ENCODE measurements around the gene VAMP1. TPM values are rescaled to one million over a fixed set of nuclear protein-coding genes. Genes with fewer than 3 reads are reported as not detected.

The VAMP1 gene
- total and polyA plus RNA-seq, 9 of the 15 experiments (the other 6 are each of a cell fraction or from before 2014, with no cell fraction given) = 0.76 to 13.2 (median 4.2) TPM

DNA sequence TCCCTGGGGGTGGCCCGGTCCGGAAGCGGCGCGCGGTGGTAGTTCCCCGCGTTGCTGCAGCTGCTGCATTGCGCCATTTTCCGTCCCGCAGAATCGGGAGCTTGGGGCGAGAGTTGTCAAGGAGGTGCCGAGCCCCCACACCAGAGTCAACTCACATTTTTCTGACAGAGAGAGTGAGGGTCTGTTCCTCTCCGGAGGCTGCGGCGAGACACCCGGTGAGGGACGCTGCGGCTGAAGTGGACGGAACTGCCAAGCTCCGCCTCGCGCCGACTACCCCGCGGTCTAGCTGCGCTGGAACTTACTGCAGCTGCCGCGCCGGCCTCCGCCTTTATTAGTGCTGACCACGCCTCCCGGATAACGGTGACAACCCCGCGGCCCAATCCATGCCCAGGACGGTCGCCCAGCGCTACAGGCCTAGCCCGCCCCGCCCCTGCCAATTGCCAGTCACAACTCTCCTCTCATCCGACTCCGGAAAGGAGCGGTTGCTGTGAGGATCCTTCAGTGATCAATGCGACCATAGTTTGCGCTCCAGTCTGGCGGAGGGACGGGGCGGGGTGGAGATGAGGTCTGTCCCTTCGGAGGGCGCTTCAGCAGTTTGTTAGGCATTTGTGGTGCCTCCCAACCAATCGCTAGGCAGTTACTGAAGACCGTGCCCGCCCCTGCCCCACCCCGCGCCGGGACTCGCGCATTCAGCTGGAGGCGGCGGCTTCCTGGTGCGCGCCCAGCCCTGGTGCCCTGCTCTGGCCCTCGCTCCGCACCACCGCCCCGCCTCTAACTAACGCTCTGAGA is at the start of gene VAMP1 (continued):
- TF ChIP-seq ATF2 (CRISPR knock-in tag; IDR thresholded peaks at IDR 0.05) = 0 out of 2 replicates have a peak, but pooled peaks have one; percentile 38
- TF ChIP-seq BRCA1 (IDR thresholded peaks at IDR 0.05) = no peak
- TF ChIP-seq BRCA1 (CRISPR knock-in tag; IDR thresholded peaks at IDR 0.05) = no peak
- no peak for TF ChIP-seq RBM34 (IDR thresholded peaks at IDR 0.05; ENCODE audit: borderline replicate concordance, insufficient read depth, low read length)
- TF ChIP-seq ZKSCAN1 (IDR thresholded peaks at IDR 0.05; ENCODE audit: low read depth, low read length) = no peak
- TF ChIP-seq PHF8 (IDR thresholded peaks at IDR 0.05; ENCODE audit: borderline replicate concordance, low read length) = peak; percentile 86; the same call in 1 of the 2 replicates
- no peak for TF ChIP-seq ZNF445 (CRISPR knock-in tag; IDR thresholded peaks at IDR 0.05; ENCODE audit: low read depth)
- peak; percentile 100 for TF ChIP-seq RBFOX2 (IDR thresholded peaks at IDR 0.05; ENCODE audit: low read depth, low read length)
- TF ChIP-seq SPI1 (IDR thresholded peaks at IDR 0.05; ENCODE audit: borderline replicate concordance, low read depth, low read length) = 0 out of 2 replicates have a peak, but pooled peaks have one; percentile 7
- no peak for TF ChIP-seq SMARCA4 (IDR thresholded peaks at IDR 0.05)
- TF ChIP-seq USF1 (CRISPR knock-in tag; IDR thresholded peaks at IDR 0.05) = peak; percentile 45; the same call in 1 of the 2 replicates
- TF ChIP-seq ZNF24 (IDR thresholded peaks at IDR 0.05) = no peak
- TF ChIP-seq, protein P1, sequence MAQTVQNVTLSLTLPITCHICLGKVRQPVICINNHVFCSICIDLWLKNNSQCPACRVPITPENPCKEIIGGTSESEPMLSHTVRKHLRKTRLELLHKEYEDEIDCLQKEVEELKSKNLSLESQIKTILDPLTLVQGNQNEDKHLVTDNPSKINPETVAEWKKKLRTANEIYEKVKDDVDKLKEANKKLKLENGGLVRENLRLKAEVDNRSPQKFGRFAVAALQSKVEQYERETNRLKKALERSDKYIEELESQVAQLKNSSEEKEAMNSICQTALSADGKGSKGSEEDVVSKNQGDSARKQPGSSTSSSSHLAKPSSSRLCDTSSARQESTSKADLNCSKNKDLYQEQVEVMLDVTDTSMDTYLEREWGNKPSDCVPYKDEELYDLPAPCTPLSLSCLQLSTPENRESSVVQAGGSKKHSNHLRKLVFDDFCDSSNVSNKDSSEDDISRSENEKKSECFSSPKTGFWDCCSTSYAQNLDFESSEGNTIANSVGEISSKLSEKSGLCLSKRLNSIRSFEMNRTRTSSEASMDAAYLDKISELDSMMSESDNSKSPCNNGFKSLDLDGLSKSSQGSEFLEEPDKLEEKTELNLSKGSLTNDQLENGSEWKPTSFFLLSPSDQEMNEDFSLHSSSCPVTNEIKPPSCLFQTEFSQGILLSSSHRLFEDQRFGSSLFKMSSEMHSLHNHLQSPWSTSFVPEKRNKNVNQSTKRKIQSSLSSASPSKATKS (CRISPR knock-in tag; IDR thresholded peaks at IDR 0.05) = no peak
- peak; percentile 64; the same call in 1 of the 2 replicates for TF ChIP-seq RB1 (IDR thresholded peaks at IDR 0.05; ENCODE audit: low read depth)
- peak; percentile 100 for TF ChIP-seq POLR2G (IDR thresholded peaks at IDR 0.05; ENCODE audit: low read depth, low read length)
- no peak for TF ChIP-seq PHB2 (IDR thresholded peaks at IDR 0.05; ENCODE audit: low read depth)
- TF ChIP-seq ZNF408 (CRISPR knock-in tag; IDR thresholded peaks at IDR 0.05; ENCODE audit: low read depth) = no peak
- TF ChIP-seq, protein P2, sequence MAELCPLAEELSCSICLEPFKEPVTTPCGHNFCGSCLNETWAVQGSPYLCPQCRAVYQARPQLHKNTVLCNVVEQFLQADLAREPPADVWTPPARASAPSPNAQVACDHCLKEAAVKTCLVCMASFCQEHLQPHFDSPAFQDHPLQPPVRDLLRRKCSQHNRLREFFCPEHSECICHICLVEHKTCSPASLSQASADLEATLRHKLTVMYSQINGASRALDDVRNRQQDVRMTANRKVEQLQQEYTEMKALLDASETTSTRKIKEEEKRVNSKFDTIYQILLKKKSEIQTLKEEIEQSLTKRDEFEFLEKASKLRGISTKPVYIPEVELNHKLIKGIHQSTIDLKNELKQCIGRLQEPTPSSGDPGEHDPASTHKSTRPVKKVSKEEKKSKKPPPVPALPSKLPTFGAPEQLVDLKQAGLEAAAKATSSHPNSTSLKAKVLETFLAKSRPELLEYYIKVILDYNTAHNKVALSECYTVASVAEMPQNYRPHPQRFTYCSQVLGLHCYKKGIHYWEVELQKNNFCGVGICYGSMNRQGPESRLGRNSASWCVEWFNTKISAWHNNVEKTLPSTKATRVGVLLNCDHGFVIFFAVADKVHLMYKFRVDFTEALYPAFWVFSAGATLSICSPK (IDR thresholded peaks at IDR 0.05; ENCODE audit: borderline replicate concordance) = no peak
- TF ChIP-seq PRMT5 (CRISPR knock-in tag; IDR thresholded peaks at IDR 0.05) = no peak
- TF ChIP-seq, protein P3, sequence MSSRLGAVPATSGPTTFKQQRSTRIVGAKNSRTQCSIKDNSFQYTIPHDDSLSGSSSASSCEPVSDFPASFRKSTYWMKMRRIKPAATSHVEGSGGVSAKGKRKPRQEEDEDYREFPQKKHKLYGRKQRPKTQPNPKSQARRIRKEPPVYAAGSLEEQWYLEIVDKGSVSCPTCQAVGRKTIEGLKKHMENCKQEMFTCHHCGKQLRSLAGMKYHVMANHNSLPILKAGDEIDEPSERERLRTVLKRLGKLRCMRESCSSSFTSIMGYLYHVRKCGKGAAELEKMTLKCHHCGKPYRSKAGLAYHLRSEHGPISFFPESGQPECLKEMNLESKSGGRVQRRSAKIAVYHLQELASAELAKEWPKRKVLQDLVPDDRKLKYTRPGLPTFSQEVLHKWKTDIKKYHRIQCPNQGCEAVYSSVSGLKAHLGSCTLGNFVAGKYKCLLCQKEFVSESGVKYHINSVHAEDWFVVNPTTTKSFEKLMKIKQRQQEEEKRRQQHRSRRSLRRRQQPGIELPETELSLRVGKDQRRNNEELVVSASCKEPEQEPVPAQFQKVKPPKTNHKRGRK (tag; IDR thresholded peaks at IDR 0.05) = no peak
- no peak for TF ChIP-seq SMARCC2 (IDR thresholded peaks at IDR 0.05; ENCODE audit: low read depth)
